WTC11 (cell line): ENCODE data around the gene TMEM89. TPM values are rescaled to one million over a fixed set of nuclear protein-coding genes. Genes with fewer than 3 reads are reported as not detected.

Experiments
- ATAC-seq: fragments of 200-7000 bp; cut with Tn5 transposase; 2 replicates; pipeline ENCODE4 v1.10.0; 2021; ENCODE audit warnings: mild to moderate bottlenecking, moderate library complexity
- CTCF ChIA-PET: fragments of 300-600 bp; sonication (Branson Sonifier 250); formaldehyde crosslinking; loops from one replicate; lab custom pipeline; 2021; ENCODE audit warnings: antibody characterized with exemption; lab: Charles Lee
- POLR2A ChIA-PET: fragments of 350-600 bp; sonication (Branson Sonifier 250); formaldehyde crosslinking; loops from one replicate; lab custom pipeline; 2021; ENCODE audit warnings: antibody characterized with exemption; lab: Charles Lee
- DNase-seq: peaks from one replicate; pipeline ENCODE4 v3.0.0; 2021; ENCODE audit warnings: low spot score
- H3K27ac Mint-ChIP-seq: 2 replicates; pipeline ENCODE4 v1.8.0; 2021; ENCODE audit warnings: mixed read lengths
- H3K27me3 Mint-ChIP-seq: 2 replicates; pipeline ENCODE4 v1.8.0; 2021; ENCODE audit warnings: low read depth, mild to moderate bottlenecking, moderate library complexity, mixed read lengths
- H3K36me3 Mint-ChIP-seq: 2 replicates; pipeline ENCODE4 v1.8.0; 2021; ENCODE audit warnings: mixed read lengths
- H3K4me1 Mint-ChIP-seq: 2 replicates; pipeline ENCODE4 v1.8.0; 2022; ENCODE audit warnings: mixed read lengths
- H3K4me3 Mint-ChIP-seq: 2 replicates; pipeline ENCODE4 v1.8.0; 2021; ENCODE audit warnings: mild to moderate bottlenecking, moderate library complexity, mixed read lengths
- H3K9me3 Mint-ChIP-seq: 2 replicates; pipeline ENCODE4 v1.8.0; 2021; ENCODE audit warnings: mixed read lengths
- AR ChIP-seq: fragments of 250-450 bp; sonication (Bioruptor Pico); IDR thresholded peaks from 2 replicates; pipeline ENCODE4 v1.9.0; 2021; ENCODE audit warnings: mild to moderate bottlenecking
- CBFB ChIP-seq: sonication (generic); formaldehyde crosslinking; IDR thresholded peaks from 2 replicates; pipeline ENCODE4 v1.8.1; 2022; ENCODE audit warnings: mild to moderate bottlenecking, low read depth, missing genetic modification reagents
- CREM ChIP-seq: sonication (generic); formaldehyde crosslinking; IDR thresholded peaks from 2 replicates; pipeline ENCODE4 v1.8.1; 2022; ENCODE audit warnings: mild to moderate bottlenecking, missing genetic modification reagents, moderate library complexity
- ESRRA ChIP-seq: sonication (generic); formaldehyde crosslinking; IDR thresholded peaks from 2 replicates; pipeline ENCODE4 v1.8.1; 2022; ENCODE audit warnings: mild to moderate bottlenecking, missing genetic modification reagents, borderline replicate concordance
- FOXK1 ChIP-seq: sonication (generic); formaldehyde crosslinking; IDR thresholded peaks from 2 replicates; pipeline ENCODE4 v1.8.0; 2022; ENCODE audit warnings: mild to moderate bottlenecking, moderate library complexity, missing genetic modification reagents
- HMGA2 ChIP-seq: fragments of 250-450 bp; sonication (Bioruptor Pico); IDR thresholded peaks from 2 replicates; pipeline ENCODE4 v1.4.0; 2021; ENCODE audit warnings: mild to moderate bottlenecking, moderate library complexity
- MXD4 ChIP-seq: fragments of 250-450 bp; sonication (Bioruptor Pico); IDR thresholded peaks from 2 replicates; pipeline ENCODE4 v1.8.0; 2021; ENCODE audit warnings: mild to moderate bottlenecking, moderate library complexity, borderline replicate concordance
- NR3C1 ChIP-seq: sonication (generic); formaldehyde crosslinking; conservative IDR thresholded peaks from 2 replicates; pipeline ENCODE4 v1.8.1; 2023; ENCODE audit warnings: low read depth, mild to moderate bottlenecking, missing genetic modification reagents
- PRDM15 ChIP-seq: sonication (generic); formaldehyde crosslinking; IDR thresholded peaks from 2 replicates; pipeline ENCODE4 v1.8.0; 2022; ENCODE audit warnings: missing genetic modification reagents
- RORB ChIP-seq: fragments of 250-450 bp; sonication (Bioruptor Pico); IDR thresholded peaks from 2 replicates; pipeline ENCODE4 v1.9.0; 2021; ENCODE audit warnings: mild to moderate bottlenecking
- ZNF281 ChIP-seq: sonication (generic); formaldehyde crosslinking; IDR thresholded peaks from 2 replicates; pipeline ENCODE4 v1.8.0; 2023; ENCODE audit warnings: mild to moderate bottlenecking, missing genetic modification reagents
- ZNF512 ChIP-seq: sonication (generic); formaldehyde crosslinking; IDR thresholded peaks from 2 replicates; pipeline ENCODE4 v1.8.1; 2022; ENCODE audit warnings: missing genetic modification reagents, borderline replicate concordance
- ZNF532 ChIP-seq: fragments of 250-450 bp; sonication (Bioruptor Pico); IDR thresholded peaks from 2 replicates; pipeline ENCODE4 v1.9.0; 2021; ENCODE audit warnings: mild to moderate bottlenecking, borderline replicate concordance
- ZNF671 ChIP-seq: fragments of 250-450 bp; sonication (Bioruptor Pico); IDR thresholded peaks from 2 replicates; pipeline ENCODE4 v1.8.0; 2021; ENCODE audit warnings: mild to moderate bottlenecking
- ZSCAN18 ChIP-seq: fragments of 250-450 bp; sonication (Bioruptor Pico); IDR thresholded peaks from 2 replicates; pipeline ENCODE4 v2.1.2; 2022; ENCODE audit warnings: mild to moderate bottlenecking, moderate library complexity
- total RNA-seq: library from RNA; stranded (reverse); gene quantifications from 3 replicates; pipeline ENCODE4 v1.2.3, GENCODE V29; 2021

The TMEM89 gene
- total RNA-seq, 1 experiment from 2014 or later = 0.66 TPM

GRCh38 chr3:48663489-48664312 lies 42.1 kb upstream of the TMEM89 start (continued):
- no peak for TF ChIP-seq NR3C1 (CRISPR knock-in tag)

- peaks cover 14% of the 10 kb centered on the region for H3K4me1 Mint-ChIP-seq
- peaks cover 28% of the 10 kb centered on the region for H3K36me3 Mint-ChIP-seq
- H3K9me3 Mint-ChIP-seq = peaks cover 6% of the 10 kb centered on the region; the same call in 1 of the 2 replicates
- H3K4me3 Mint-ChIP-seq = peak within 1 kb of the TSS; percentile 88
- H3K27me3 Mint-ChIP-seq = no peaks in the 10 kb centered on the region
- ChIA-PET CTCF (interaction anchor here (0.9 to 5.2 kb wide), 13 partner anchors 23 to 344 kb away, joined by 3 to 51 read pairs (median 5); partner anchors contain the start of genes NCKIPSD, SLC26A6, UQCRC1 and WDR6), POLR2A (interaction anchor here (0.6 to 4.4 kb wide), 13 partner anchors 13 to 911 kb away, joined by 3 to 41 read pairs (median 4); partner anchors contain the start of genes ATRIP, IP6K2, NDUFAF3 and PFKFB4)
- ATAC-seq (peak; percentile 16), DNase-seq (peak; percentile 89)
- H3K27ac Mint-ChIP-seq = peak within 1 kb of the TSS; percentile 100
- TF ChIP-seq ESRRA (no peak), CREM (CRISPR knock-in tag) (no peak), NR3C1 (CRISPR knock-in tag) (no peak), AR (no peak; the same call in 1 of the 2 replicates), ZSCAN18 (no peak), CBFB (CRISPR knock-in tag) (0 out of 2 replicates have a peak, but pooled peaks have one; percentile 54), ZNF512 (CRISPR knock-in tag) (no peak), RORB (CRISPR knock-in tag) (no peak), ZNF532 (CRISPR knock-in tag) (peak; percentile 28; the same call in 1 of the 2 replicates), FOXK1 (CRISPR knock-in tag) (peak; percentile 65; the same call in 1 of the 2 replicates), ZNF281 (no peak), ZNF671 (peak; percentile 69; the same call in 1 of the 2 replicates), MXD4 (CRISPR knock-in tag) (no peak), HMGA2 (peak; percentile 4; the same call in 1 of the 2 replicates), PRDM15 (CRISPR knock-in tag) (no peak)
These were observed 41.4 kb upstream of the TMEM89 start, which contains the start of gene CELSR3 for GRCh38 chr3:48662753-48663488. Gene CELSR3, minus strand, starts transcription at chr3:48662886. Its CDS starts 252 bp downstream, at chr3:48662634.
